Neuronal stem cell (in vitro differentiated cells): Measurements from ENCODE around the gene CYP26C1.

Experiments used
- DNase-seq: peaks from one replicate; pipeline ENCODE4 v3.0.0-alpha.2; 2013; ENCODE audit warnings: low spot score
- H2AFZ ChIP-seq: one replicate; pipeline ENCODE4 v1.6.1; 2013; ENCODE audit warnings: mild to moderate bottlenecking, low read length, inconsistent platforms
- H2AK5ac ChIP-seq: 2 replicates; pipeline ENCODE4 v1.6.1; 2013; ENCODE audit warnings: low read depth, mild to moderate bottlenecking, inconsistent platforms, low read length, moderate library complexity, mixed read lengths
- H2BK120ac ChIP-seq: 2 replicates; pipeline ENCODE4 v1.6.1; 2013; ENCODE audit warnings: low read depth, mild to moderate bottlenecking, inconsistent platforms, low read length, moderate library complexity, mixed read lengths
- H2BK12ac ChIP-seq: one replicate; pipeline ENCODE4 v1.6.1; 2013; ENCODE audit warnings: low read length, inconsistent platforms
- H2BK15ac ChIP-seq: 2 replicates; pipeline ENCODE4 v1.6.1; 2013; ENCODE audit warnings: mild to moderate bottlenecking, low read length, inconsistent platforms, mixed read lengths
- H2BK5ac ChIP-seq: one replicate; pipeline ENCODE4 v1.6.1; 2013; ENCODE audit warnings: inconsistent platforms, mild to moderate bottlenecking, low read length, moderate library complexity
- H3K14ac ChIP-seq: one replicate; pipeline ENCODE4 v1.6.1; 2013; ENCODE audit warnings: low read length, inconsistent platforms
- H3K18ac ChIP-seq: 2 replicates; pipeline ENCODE4 v1.6.1; 2013; ENCODE audit warnings: low read length, inconsistent platforms
- H3K23ac ChIP-seq: 2 replicates; pipeline ENCODE4 v1.6.1; 2013; ENCODE audit warnings: low read depth, mild to moderate bottlenecking, mixed read lengths, low read length, inconsistent platforms; ENCODE audit not compliant: poor library complexity
- H3K27ac ChIP-seq: replicated peaks from 3 replicates; pipeline ENCODE4 v1.5.1; 2013; ENCODE audit warnings: low read length, inconsistent platforms
- H3K27me3 ChIP-seq, 3 experiments: 2 replicates each; pipeline ENCODE4 v1.6.1; 2013; ENCODE audit warnings: low read length in 3 of 3, mild to moderate bottlenecking in 2 of 3, inconsistent platforms in 1 of 3, low read depth in 1 of 3, mixed read lengths in 1 of 3, moderate library complexity in 1 of 3; ENCODE audit not compliant: control insufficient read depth in 3 of 3, insufficient read depth in 3 of 3
- H3K36me3 ChIP-seq, 2 donors: replicated peaks in 1 of 2; 2 replicates each; pipeline ENCODE4 v1.6.1; 2013; ENCODE audit warnings: low read length in 2 of 2; ENCODE audit not compliant: control insufficient read depth in 2 of 2, insufficient read depth in 2 of 2
- H3K4ac ChIP-seq: 2 replicates; pipeline ENCODE4 v1.6.1; 2013; ENCODE audit warnings: inconsistent platforms, mild to moderate bottlenecking, low read length, moderate library complexity
- H3K4me1 ChIP-seq, 2 donors: 1 replicate in 1 of 2; 2 replicates in 1 of 2; pipeline ENCODE4 v1.6.1; 2013; ENCODE audit warnings: low read length in 2 of 2, low read depth in 1 of 2; ENCODE audit not compliant: control insufficient read depth in 2 of 2, insufficient read depth in 1 of 2
- H3K4me2 ChIP-seq: one replicate; pipeline ENCODE4 v1.6.1; 2013; ENCODE audit warnings: mild to moderate bottlenecking, low read length, inconsistent platforms; ENCODE audit not compliant: insufficient read depth, poor library complexity, severe bottlenecking
- H3K4me3 ChIP-seq, 2 donors: 2 replicates each; pipeline ENCODE4 v1.5.1; 2013; ENCODE audit warnings: low read length in 2 of 2, mild to moderate bottlenecking in 2 of 2, inconsistent platforms in 1 of 2, moderate library complexity in 1 of 2
- H3K79me1 ChIP-seq: one replicate; pipeline ENCODE4 v1.6.1; 2013; ENCODE audit warnings: low read depth, mild to moderate bottlenecking, inconsistent platforms, low read length, moderate library complexity
- H3K9ac ChIP-seq: one replicate; pipeline ENCODE4 v1.6.1; 2013; ENCODE audit warnings: mild to moderate bottlenecking, low read depth, low read length, inconsistent platforms; ENCODE audit not compliant: poor library complexity
- H3K9me3 ChIP-seq, 2 donors: replicated peaks in 1 of 2; 2 replicates each; pipeline versions ENCODE3 to v1.6.1; 2013; ENCODE audit warnings: low read length in 2 of 2, mild to moderate bottlenecking in 2 of 2, inconsistent platforms in 1 of 2, low read depth in 1 of 2, mixed read lengths in 1 of 2, moderate library complexity in 1 of 2; ENCODE audit not compliant: control insufficient read depth in 2 of 2, insufficient read depth in 1 of 2
- H4K8ac ChIP-seq: one replicate; pipeline ENCODE4 v1.6.1; 2013; ENCODE audit warnings: low read depth, mild to moderate bottlenecking, inconsistent platforms, low read length, moderate library complexity
- H4K91ac ChIP-seq: one replicate; pipeline ENCODE4 v1.6.1; 2013; ENCODE audit warnings: low read length, low read depth, mild to moderate bottlenecking, inconsistent platforms; ENCODE audit not compliant: poor library complexity
- WGBS, 2 donors: extraction: QIAGEN DNeasy Blood & Tissue Kit; methylation state at CpG; one replicate each; pipeline ENCODE4 v1.1.7; 2013; ENCODE audit warnings: missing lambda C conversion rate in 2 of 2, mixed read lengths in 1 of 2; ENCODE audit not compliant: insufficient read length in 2 of 2, insufficient replicate concordance in 1 of 2; ENCODE audit errors: extremely low coverage in 2 of 2; 5-methylcytosine and 5-hydroxymethylcytosine counted together

The CYP26C1 gene

DNA sequence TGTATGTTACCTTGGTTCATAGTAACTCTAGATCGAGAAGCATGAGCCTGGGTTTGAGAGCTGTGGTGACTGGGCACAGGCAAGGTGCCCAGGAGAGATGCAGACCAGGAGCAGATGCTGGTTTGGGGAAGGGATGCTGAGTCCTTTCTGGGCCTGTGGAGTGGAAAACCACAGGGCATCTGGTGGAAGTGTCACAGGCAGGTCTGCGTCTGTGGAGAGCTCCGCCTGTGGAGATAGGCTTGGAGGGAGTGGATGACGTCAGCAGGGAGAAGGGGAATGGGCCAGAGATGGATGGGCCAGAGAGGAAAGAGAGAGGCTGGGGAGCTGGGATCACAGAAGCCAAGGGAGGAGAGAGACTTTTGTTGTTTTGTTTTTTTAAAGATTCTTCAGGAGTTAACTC, 27.9 kb downstream of the CYP26C1 start:
- Histone ChIP-seq H2AK5ac (no peak overlapping the region), H3K4ac (no peak overlapping the region), H2BK5ac (no peak overlapping the region), H2AFZ (no peak overlapping the region), H3K9ac (no peak overlapping the region), H3K27ac (no peak overlapping the region), H3K27me3 (peaks cover 0 to 3% (median 0%) of the 10 kb centered on the region in 3 experiments), H3K18ac (no peak overlapping the region), H2BK120ac (no peak overlapping the region), H2BK15ac (no peak overlapping the region), H2BK12ac (no peak overlapping the region), H3K14ac (no peak overlapping the region), H4K8ac (no peak overlapping the region), H3K36me3 (no peaks in the 10 kb centered on the region), H4K91ac (no peak overlapping the region), H3K79me1 (no peaks in the 10 kb centered on the region), H3K23ac (no peak overlapping the region), H3K4me2 (no peak overlapping the region), H3K4me1 (no peaks in the 10 kb centered on the region), H3K4me3 (no peak overlapping the region), H3K9me3 (peaks cover 0 to 2% of the 10 kb centered on the region in 2 donors)
- no CpG with 5 or more reads among the region's 4 CpGs for WGBS, 2 donors
- DNase-seq = no peak

DNA sequence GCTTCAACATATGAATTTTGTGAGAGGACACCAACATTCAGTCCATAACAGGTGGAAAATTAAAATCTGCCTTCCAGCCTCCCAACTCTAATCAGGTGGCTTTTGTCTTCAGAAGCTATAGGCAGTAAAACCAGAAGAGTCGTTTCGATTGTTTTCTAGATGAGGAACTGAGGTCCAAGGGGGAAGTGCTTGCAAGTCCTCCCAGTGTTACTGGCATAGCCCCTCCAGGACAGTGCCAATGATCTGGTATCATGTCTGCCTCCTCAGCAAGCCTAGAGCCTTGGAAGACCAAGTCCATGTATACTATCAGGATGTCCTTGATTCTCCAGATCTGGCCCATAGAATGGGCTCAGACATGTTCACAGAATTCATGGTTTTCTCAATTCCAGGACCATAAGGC, 30.0 kb downstream of the CYP26C1 start:
- Histone ChIP-seq H3K4ac (no peak overlapping the region), H3K27ac (no peak overlapping the region), H3K9me3 (peaks cover 0 to 2% of the 10 kb centered on the region in 2 donors), H3K4me1 (peaks cover 0 to 1% of the 10 kb centered on the region in 2 donors), H2BK12ac (no peak overlapping the region), H3K27me3 (peaks cover 0 to 3% (median 0%) of the 10 kb centered on the region in 3 experiments), H3K36me3 (no peaks in the 10 kb centered on the region), H3K14ac (no peak overlapping the region), H3K23ac (no peak overlapping the region), H3K4me3 (no peak overlapping the region), H3K79me1 (no peaks in the 10 kb centered on the region), H2AK5ac (no peak overlapping the region), H3K4me2 (no peak overlapping the region), H3K9ac (no peak overlapping the region), H4K8ac (no peak overlapping the region), H2AFZ (no peak overlapping the region), H3K18ac (no peak overlapping the region), H4K91ac (no peak overlapping the region), H2BK15ac (no peak overlapping the region), H2BK120ac (no peak overlapping the region), H2BK5ac (no peak overlapping the region)
- no CpG with 5 or more reads among the region's 2 CpGs for WGBS, 2 donors
- no peak for DNase-seq

DNA sequence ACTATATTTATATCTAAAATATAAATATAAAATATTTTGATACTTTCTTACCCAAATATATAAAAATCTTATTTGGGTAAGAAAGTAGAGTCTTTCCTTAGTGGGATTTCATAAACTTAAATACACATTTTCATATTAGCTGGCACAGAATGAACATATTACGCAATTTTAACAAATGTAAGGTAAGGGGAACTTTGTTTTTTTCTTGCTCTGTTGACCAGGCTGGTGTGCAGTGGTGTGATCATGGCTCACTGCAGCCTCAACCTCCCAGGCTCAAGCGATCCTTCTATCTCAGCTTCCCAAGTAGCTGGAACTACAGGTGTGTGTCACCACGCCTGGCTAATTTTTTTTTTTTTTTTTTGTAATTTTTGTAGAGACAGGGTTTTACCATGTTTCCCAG, 31.4 kb downstream of the CYP26C1 start:
- Histone ChIP-seq H3K27ac (no peak overlapping the region), H3K9me3 (peaks cover 0 to 2% of the 10 kb centered on the region in 2 donors), H2BK12ac (no peak overlapping the region), H2BK15ac (no peak overlapping the region), H4K8ac (no peak overlapping the region), H3K18ac (no peak overlapping the region), H2BK5ac (no peak overlapping the region), H3K27me3 (no peaks in the 10 kb centered on the region), H3K9ac (no peak overlapping the region), H3K4me3 (no peak overlapping the region), H4K91ac (no peak overlapping the region), H3K4ac (no peak overlapping the region), H3K79me1 (no peaks in the 10 kb centered on the region), H2BK120ac (no peak overlapping the region), H3K14ac (no peak overlapping the region), H3K4me2 (no peak overlapping the region), H2AK5ac (no peak overlapping the region), H3K36me3 (no peaks in the 10 kb centered on the region), H3K23ac (no peak overlapping the region), H2AFZ (no peak overlapping the region), H3K4me1 (peaks cover 0 to 1% of the 10 kb centered on the region in 2 donors)
- no CpG with 5 or more reads among the region's 3 CpGs for WGBS, 2 donors
- DNase-seq = no peak

DNA sequence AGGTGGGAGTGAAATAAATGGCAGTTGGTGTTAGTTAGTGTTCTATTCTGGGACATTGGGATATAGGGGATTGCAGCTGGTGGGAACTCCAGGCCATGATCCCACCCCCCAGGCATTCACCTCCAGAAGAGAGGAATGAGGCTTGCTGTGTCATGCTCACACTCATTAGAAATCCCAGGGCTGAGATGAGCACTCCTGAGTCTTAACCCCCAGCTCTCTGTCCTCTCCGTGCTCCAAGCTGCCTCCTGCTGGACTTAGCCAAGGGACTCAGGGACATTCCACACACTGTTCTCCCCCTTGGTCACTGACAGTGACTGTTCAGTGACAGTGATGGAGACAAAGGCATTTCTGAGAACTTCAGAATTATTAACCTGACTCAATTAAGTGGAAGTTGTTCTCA, 34.6 kb downstream of the CYP26C1 start:
- no peak for DNase-seq
- H3K9me3 ChIP-seq = no peaks in the 10 kb centered on the region
- no peak overlapping the region for H3K23ac ChIP-seq
- H2AK5ac ChIP-seq = no peak overlapping the region
- H3K27ac ChIP-seq = no peak overlapping the region
- no peak overlapping the region for H3K14ac ChIP-seq
- no peak overlapping the region for H2BK120ac ChIP-seq
- no peak overlapping the region for H3K4ac ChIP-seq
- H3K9ac ChIP-seq = no peak overlapping the region
- peaks cover 0 to 1% of the 10 kb centered on the region in 2 donors for H3K4me1 ChIP-seq
- no peak overlapping the region for H4K91ac ChIP-seq
- no peak overlapping the region for H3K18ac ChIP-seq
- no peak overlapping the region for H4K8ac ChIP-seq
- peaks cover 0 to 3% (median 0%) of the 10 kb centered on the region in 3 experiments for H3K27me3 ChIP-seq
- H3K4me2 ChIP-seq = no peak overlapping the region
- no CpG with 5 or more reads among the region's 1 CpG for WGBS, 2 donors
- H3K36me3 ChIP-seq = no peaks in the 10 kb centered on the region
- no peak overlapping the region for H2BK5ac ChIP-seq
- H2BK12ac ChIP-seq = no peak overlapping the region
- H3K79me1 ChIP-seq = no peaks in the 10 kb centered on the region
- no peak overlapping the region for H2AFZ ChIP-seq
- no peak overlapping the region for H2BK15ac ChIP-seq
- H3K4me3 ChIP-seq = no peak overlapping the region
